Astrocyte (in vitro differentiated cells and primary cell): ENCODE data around the gene UNC5B. TPM values are rescaled to one million over a fixed set of nuclear protein-coding genes. Genes with fewer than 3 reads are reported as not detected.

Source experiments
- DNase-seq: peaks from one replicate; pipeline ENCODE4 v3.0.0-alpha.2; 2010; ENCODE audit warnings: low read depth
- FAIRE-seq: peaks from 2 replicates; lab custom pipeline; 2011; peaks lifted over from hg19 to GRCh38; lab: Jason Lieb, UNC
- H2AFZ ChIP-seq: 2 replicates; pipeline ENCODE4 v1.6.0; 2012; ENCODE audit warnings: low read depth, low read length, inconsistent platforms
- H3K27ac ChIP-seq: 2 replicates; pipeline ENCODE4 v1.5.1; 2011; ENCODE audit warnings: low read depth, low read length, inconsistent platforms
- H3K27me3 ChIP-seq: 2 replicates; pipeline ENCODE4 v1.6.0; 2011; ENCODE audit warnings: low read length, inconsistent platforms; ENCODE audit not compliant: insufficient read depth
- H3K36me3 ChIP-seq: 2 replicates; pipeline ENCODE4 v1.5.1; 2011; ENCODE audit warnings: low read length, inconsistent platforms; ENCODE audit not compliant: insufficient read depth
- H3K4me1 ChIP-seq: 2 replicates; pipeline ENCODE4 v1.5.1; 2011; ENCODE audit warnings: low read length, inconsistent platforms; ENCODE audit not compliant: insufficient read depth
- H3K4me2 ChIP-seq: 2 replicates; pipeline ENCODE4 v1.6.0; 2012; ENCODE audit warnings: low read length, inconsistent platforms
- H3K4me3 ChIP-seq: 2 replicates; pipeline ENCODE4 v1.5.1; 2011; ENCODE audit warnings: low read depth, mild to moderate bottlenecking, low read length, inconsistent platforms; ENCODE audit not compliant: insufficient read depth
- H3K79me2 ChIP-seq: 2 replicates; pipeline ENCODE4 v1.6.0; 2012; ENCODE audit warnings: mild to moderate bottlenecking, low read length, inconsistent platforms; ENCODE audit not compliant: insufficient read depth
- H3K9ac ChIP-seq: 2 replicates; pipeline ENCODE4 v1.6.0; 2012; ENCODE audit warnings: mild to moderate bottlenecking, low read length, inconsistent platforms
- H3K9me3 ChIP-seq: 2 replicates; pipeline ENCODE4 v1.5.1; 2012; ENCODE audit warnings: low read depth, mild to moderate bottlenecking, low read length, inconsistent platforms; ENCODE audit not compliant: insufficient read depth
- H4K20me1 ChIP-seq: 2 replicates; pipeline ENCODE4 v1.6.0; 2012; ENCODE audit warnings: low read length, inconsistent platforms; ENCODE audit not compliant: insufficient read depth
- H3K27ac Mint-ChIP-seq: one replicate; pipeline ENCODE4 v1.8.0; 2021; ENCODE audit warnings: mild to moderate bottlenecking, mixed read lengths; ENCODE audit not compliant: unreplicated experiment
- H3K27me3 Mint-ChIP-seq: one replicate; pipeline ENCODE4 v1.8.0; 2021; ENCODE audit warnings: low read depth, mixed read lengths; ENCODE audit not compliant: unreplicated experiment
- H3K36me3 Mint-ChIP-seq: one replicate; pipeline ENCODE4 v1.8.0; 2021; ENCODE audit warnings: low read depth, mixed read lengths; ENCODE audit not compliant: unreplicated experiment
- H3K4me1 Mint-ChIP-seq: one replicate; pipeline ENCODE4 v1.8.0; 2021; ENCODE audit warnings: low read depth, mixed read lengths; ENCODE audit not compliant: unreplicated experiment
- H3K4me3 Mint-ChIP-seq: one replicate; pipeline ENCODE4 v1.8.0; 2021; ENCODE audit warnings: mild to moderate bottlenecking, moderate library complexity, mixed read lengths; ENCODE audit not compliant: unreplicated experiment
- H3K9me3 Mint-ChIP-seq: one replicate; pipeline ENCODE4 v1.8.0; 2021; ENCODE audit warnings: mild to moderate bottlenecking, mixed read lengths; ENCODE audit not compliant: unreplicated experiment
- CTCF ChIP-seq: IDR thresholded peaks from 2 replicates; pipeline ENCODE4 v1.5.1; 2011; ENCODE audit warnings: low read depth, mild to moderate bottlenecking, inconsistent platforms, low read length, moderate library complexity; ENCODE audit not compliant: insufficient read depth
- EZH2 ChIP-seq: IDR thresholded peaks from 2 replicates; pipeline ENCODE4 v1.6.1; 2012; ENCODE audit warnings: mild to moderate bottlenecking, low read length, inconsistent platforms; ENCODE audit not compliant: insufficient read depth
- total RNA-seq: library from RNA; stranded (reverse); gene quantifications from 2 replicates; pipeline ENCODE4 v1.2.1, GENCODE V29; 2021

UNC5B gene
- total RNA-seq, 1 donor from 2014 or later = 15.0 TPM

- peaks cover 3% of the 10 kb centered on the region for H3K4me1 Mint-ChIP-seq
- FAIRE-seq (no peak), DNase-seq (no peak)
- peaks cover 3% of the 10 kb centered on the region for H3K36me3 Mint-ChIP-seq
- H3K27ac Mint-ChIP-seq = no peak overlapping the region
- Histone ChIP-seq H3K79me2 (no peaks in the 10 kb centered on the region), H3K36me3 (no peaks in the 10 kb centered on the region), H2AFZ (no peak overlapping the region), H3K9me3 (no peaks in the 10 kb centered on the region), H4K20me1 (no peaks in the 10 kb centered on the region), H3K9ac (no peak overlapping the region), H3K4me3 (no peak overlapping the region), H3K4me2 (no peak overlapping the region), H3K27me3 (peaks cover 12% of the 10 kb centered on the region), H3K4me1 (peaks cover 7% of the 10 kb centered on the region), H3K27ac (no peak overlapping the region)
- H3K4me3 Mint-ChIP-seq = no peak overlapping the region
- TF ChIP-seq EZH2 = no peak
- no peak for TF ChIP-seq CTCF
- H3K27me3 Mint-ChIP-seq = peaks cover 42% of the 10 kb centered on the region
- H3K9me3 Mint-ChIP-seq = no peaks in the 10 kb centered on the region
Measured at GRCh38 chr10:71309919-71310318, 97.5 kb downstream of the UNC5B start.

GRCh38 chr10:71312220-71312619, 99.8 kb downstream of the UNC5B start:
- no peak overlapping the region for H2AFZ ChIP-seq

More at GRCh38 chr10:71312220-71312619, 99.8 kb downstream of the UNC5B start:
- Histone ChIP-seq H3K9me3 (no peaks in the 10 kb centered on the region), H3K36me3 (no peaks in the 10 kb centered on the region), H4K20me1 (no peaks in the 10 kb centered on the region), H3K9ac (no peak overlapping the region), H3K79me2 (no peaks in the 10 kb centered on the region), H3K27me3 (peaks cover 12% of the 10 kb centered on the region), H3K4me3 (no peak overlapping the region), H3K27ac (no peak overlapping the region), H3K4me1 (peaks cover 7% of the 10 kb centered on the region), H3K4me2 (no peak overlapping the region)
- Mint-ChIP-seq H3K4me1 (peaks cover 6% of the 10 kb centered on the region), H3K27me3 (peaks cover 47% of the 10 kb centered on the region), H3K36me3 (peaks cover 3% of the 10 kb centered on the region), H3K27ac (no peak overlapping the region), H3K9me3 (no peaks in the 10 kb centered on the region), H3K4me3 (no peak overlapping the region)
- DNase-seq (no peak), FAIRE-seq (no peak)
- TF ChIP-seq EZH2 = no peak
- TF ChIP-seq CTCF = no peak
